GM19463 (cell line): ENCODE results near the gene IPCEF1.

ENCODE experiments used
- ATAC-seq: cut with Tn5 transposase; IDR thresholded peaks from one replicate; pipeline ENCODE4 v1.9.1; 2021; ENCODE audit warnings: mild to moderate bottlenecking, moderate library complexity; ENCODE audit not compliant: unreplicated experiment

The IPCEF1 gene

DNA sequence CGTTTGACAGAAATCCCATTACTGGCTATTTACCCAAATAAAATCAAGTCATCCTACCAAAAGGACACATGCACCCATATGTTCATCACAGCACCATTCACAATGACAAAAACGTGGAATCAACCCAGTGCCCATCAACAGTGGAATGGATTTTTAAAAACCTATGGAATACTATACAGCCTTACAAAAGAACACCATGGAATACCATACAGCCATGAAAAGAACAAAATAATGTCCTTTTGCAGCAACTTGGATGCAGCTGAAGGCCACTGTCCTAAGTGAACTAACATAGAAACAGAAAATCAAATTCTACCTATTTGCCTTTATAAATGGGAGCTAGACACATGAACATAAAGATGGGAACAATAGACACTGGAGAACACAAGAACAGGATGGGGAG lies 17.4 kb upstream of the IPCEF1 start:
- ATAC-seq, result no peak

DNA sequence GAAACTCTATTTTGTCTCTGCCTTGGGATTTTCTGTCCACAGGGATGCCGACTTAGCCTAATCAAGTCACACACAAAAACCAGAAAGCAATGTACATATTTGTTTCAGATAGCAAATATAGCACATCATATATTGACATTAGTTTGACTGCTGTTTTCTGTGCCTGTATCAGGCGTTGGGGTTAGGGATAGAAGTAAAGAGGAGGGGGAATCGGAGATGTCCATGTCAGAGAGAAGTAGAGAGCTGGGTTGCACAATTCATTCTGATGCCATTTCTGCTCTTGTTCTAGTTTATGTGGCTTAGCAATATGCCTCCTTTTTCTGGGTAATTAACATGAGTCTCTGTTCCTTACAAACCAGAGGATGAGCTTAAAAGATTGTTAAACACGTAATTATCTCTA lies 14.7 kb upstream of the IPCEF1 start:
- ATAC-seq, result no peak

GRCh38 chr6:154370545-154370944 lies 13.9 kb upstream of the IPCEF1 start:
- ATAC-seq, result peak; percentile 75

DNA sequence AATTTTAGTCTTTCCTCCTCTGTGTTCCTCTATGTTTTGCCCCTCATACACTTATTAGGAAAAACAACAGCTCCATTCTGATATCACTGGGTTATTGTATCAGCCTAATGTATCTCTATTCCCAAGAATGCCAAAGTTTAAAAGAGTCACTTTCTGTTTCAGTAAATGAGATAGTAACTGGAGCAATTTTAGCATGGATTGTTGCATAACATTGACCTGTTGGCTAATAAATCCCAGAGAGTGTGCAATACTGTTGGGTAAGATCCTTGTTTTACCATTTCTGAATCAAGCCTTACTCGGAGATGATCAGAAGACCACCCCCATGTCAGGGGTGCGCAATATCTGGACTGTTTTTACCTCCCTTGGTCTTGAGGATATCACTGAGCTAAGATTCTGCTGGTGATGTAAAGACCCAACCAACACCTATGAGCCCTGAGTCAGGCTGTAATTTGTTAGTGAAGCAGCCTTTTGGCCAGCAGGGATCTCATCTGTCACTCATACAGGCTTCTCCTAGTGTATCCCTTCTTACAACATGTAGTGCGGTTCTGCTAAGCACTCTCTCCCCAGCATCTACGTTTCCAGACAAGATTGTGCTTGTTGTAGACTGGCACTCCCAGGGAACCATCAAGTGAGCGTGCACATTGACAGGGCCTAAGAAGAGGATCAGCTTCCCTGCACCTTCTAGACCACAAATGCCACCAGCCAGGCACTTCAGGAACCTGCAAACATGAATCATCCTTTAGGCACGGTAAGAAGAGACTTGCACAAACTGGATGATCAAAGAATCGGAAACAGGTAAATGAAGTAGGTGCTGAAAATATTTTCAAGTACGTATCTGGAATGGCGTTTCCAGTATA lies 11.5 kb upstream of the IPCEF1 start:
- ATAC-seq, result no peak

- no peak for ATAC-seq
These were observed 10.7 kb upstream of the IPCEF1 start for GRCh38 chr6:154367336-154367735.

DNA sequence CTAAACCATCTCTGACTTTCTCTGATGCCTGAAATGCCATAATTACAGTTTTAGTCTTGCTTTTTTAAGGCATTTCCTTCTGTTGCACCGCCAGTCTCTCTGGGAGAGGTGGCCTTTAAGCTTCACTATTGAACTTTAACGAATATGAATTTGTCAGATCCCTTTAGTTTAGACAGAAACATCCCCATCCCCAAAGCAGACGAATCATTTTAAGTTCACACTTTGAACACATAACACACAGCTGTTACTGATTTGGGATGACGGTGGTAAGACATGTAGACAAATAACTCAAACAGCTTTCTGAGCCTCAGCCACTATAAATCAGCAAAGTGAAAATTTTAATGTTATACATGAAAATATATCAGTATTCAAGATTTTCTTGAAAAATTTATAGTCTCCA lies 7.2 kb upstream of the IPCEF1 start:
- ATAC-seq, result no peak

GRCh38 chr6:154361476-154361875 lies 4.9 kb upstream of the IPCEF1 start:
- no peak for ATAC-seq

DNA sequence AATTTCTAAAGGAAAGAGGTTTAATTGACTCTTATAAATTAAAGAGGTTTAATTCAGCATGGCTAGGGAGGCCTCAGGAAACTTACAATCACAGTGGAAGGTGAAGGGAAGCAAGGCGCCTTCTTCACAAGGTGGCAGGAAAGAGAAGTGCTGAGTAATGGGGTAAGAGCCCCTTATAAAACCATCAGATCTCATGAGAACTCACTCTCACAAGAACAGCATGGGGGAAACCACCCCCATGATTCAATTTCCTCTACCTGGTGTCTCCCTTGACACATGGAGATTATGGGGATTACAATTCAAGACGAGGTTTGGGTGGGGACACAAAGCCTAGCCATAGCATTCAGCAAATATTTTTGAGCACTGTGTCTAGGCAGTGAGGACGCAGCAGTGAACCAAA lies 3.9 kb upstream of the IPCEF1 start:
- no peak for ATAC-seq

GRCh38 chr6:154359679-154360078 lies 3.1 kb upstream of the IPCEF1 start:
- ATAC-seq, result no peak

GRCh38 chr6:154359161-154359574 lies 2.6 kb upstream of the IPCEF1 start:
- ATAC-seq, result peak; percentile 23

DNA sequence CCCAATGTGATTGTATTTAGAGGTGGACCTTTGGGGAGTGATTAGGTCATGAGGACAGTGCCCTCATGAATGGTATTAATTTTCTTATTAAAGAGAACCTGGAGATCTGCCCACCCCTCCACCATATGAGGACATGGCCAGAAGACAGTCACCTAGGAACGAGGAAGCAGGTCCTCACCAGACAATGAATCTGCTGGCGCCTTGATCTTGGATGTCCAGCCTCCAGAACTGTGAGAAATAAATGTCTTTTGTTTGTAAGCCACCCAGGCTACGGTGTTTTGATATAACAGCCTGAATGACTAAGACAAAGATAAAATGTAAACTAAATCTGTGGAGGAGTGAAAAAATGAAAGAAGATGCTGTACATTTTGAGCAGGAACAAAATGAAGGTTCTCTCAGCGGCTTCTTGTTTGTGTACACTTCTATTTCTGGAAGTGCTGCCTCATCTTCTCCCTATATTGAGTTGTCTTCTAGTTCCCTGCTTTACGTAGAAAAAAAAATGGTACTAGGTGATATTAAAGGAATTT lies 1.5 kb upstream of the IPCEF1 start:
- no peak for ATAC-seq

DNA sequence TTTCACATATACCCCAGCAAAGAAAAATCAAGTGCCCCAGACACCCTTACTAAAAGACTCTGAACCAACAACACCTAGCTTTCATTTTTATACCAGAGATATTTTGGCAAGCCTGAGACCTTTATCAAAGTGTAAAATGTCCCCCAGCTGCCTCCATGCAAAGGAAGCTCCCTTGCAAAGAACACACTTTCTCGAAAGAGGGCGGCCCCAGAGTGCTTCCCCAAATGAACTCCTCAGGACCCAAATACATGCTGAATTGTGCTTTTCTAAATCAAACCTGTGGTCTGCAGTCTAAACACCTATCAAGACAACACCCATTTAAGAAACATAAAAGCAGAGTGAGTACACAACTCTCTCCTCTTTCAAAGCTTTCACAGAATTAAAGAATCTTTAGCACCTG lies 490 bp downstream of the IPCEF1 start:
- ATAC-seq, result no peak

DNA sequence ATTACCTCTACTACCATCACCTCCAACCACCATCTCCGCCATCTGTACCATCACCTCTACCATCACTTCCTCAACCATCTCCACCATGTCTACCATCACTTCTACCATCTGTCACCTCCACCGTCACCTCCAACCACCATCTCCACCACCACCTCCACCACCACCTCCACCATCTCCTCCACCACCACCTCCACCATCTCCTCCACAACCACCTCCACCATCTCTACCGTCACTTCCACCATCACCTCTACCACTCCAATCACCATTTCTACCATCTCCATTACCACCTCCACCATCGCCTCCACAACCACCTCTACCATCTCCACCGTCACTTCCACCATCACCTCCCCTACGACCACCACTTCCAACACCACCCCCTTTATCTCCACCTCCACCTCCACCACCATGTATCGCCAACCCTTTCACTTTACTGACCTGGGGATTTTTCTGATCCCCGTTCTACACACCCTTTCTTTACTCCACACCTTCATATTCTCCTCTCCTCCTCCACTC lies 2.3 kb downstream of the IPCEF1 start:
- no peak for ATAC-seq

GRCh38 chr6:154353626-154354025 lies 3.0 kb downstream of the IPCEF1 start:
- ATAC-seq, result no peak

GRCh38 chr6:154352898-154353585 lies 3.6 kb downstream of the IPCEF1 start:
- ATAC-seq, result peak; percentile 46

DNA sequence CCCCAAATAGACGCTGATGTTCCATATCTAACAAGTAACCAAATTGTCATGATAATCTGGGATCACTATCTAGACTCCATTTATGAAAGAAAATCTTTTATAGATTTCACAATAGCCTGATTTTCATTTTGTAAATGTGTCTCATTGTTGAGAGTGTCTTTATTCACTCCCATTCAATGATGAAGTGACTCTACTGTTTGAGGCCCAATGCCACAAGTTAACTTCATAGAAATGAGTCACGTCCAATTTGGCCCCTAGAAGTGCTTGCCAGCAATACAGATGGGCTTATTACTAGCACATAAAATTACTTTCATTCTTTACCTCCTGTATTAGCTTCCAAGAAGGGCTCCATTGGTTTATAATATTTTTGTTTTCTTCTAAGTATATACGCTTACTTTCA lies 6.3 kb downstream of the IPCEF1 start:
- ATAC-seq, result no peak

- no peak for ATAC-seq
These were observed 8.6 kb downstream of the IPCEF1 start for GRCh38 chr6:154347981-154348380.

- ATAC-seq, result no peak
These were observed 10.8 kb downstream of the IPCEF1 start for GRCh38 chr6:154345811-154346210.

DNA sequence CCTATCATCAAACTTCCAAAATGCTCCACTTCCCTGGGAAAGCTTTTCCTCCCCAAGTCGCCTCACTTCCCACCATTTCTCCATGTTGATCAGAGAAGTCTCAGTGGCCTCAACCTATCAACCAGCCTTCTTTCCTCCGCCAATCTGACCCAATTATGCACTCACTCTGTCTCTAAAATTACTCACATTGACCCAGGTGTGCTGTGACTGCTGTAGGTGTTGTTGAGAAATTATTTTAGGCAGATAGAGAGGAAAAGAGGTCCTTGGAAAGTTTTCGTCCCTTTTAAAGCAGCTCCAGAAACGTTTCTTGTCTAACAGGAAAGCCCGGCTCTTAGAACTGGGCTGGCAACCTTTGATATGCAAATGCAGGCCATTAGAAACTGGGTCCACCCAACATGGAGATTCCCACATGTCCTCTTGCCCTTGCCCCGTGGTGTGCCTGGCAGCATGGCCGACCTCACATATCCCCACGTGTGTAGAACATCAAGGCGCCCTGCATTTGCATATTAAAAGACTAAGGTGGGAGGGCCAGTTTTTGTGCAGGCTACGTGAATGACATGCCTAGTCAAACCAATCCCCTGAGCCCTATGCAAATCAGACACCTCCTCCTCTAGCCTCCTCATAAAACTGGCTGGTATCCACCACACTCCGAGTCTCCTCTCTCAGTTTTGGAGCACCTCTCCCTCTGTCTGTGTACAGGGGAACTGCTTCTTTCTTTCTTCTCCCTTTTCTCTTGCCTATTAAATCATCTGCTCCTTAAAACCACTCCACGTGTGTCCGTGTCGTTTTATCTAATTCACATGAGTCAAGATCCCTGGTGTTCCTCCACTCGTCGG lies 12.9 kb downstream of the IPCEF1 start:
- no peak for ATAC-seq

DNA sequence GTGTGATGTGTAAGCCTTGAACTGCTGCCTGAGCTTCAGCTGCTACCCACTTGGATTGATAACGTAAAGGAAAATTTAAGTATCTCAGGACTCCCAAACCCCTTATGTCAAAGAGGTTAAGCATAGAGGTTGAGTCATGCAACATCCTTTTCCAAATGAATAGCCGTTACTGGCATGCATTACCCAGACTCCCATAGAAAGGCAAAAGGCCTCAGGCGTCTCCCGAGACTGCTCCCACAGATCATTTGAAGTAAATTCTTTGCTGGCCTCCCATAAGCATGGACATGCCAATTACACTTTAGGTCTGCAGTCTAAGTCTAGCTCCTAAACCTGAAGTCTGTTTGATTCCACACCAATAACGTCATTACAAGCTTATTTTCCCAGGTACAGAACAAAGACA lies 14.7 kb downstream of the IPCEF1 start:
- no peak for ATAC-seq

DNA sequence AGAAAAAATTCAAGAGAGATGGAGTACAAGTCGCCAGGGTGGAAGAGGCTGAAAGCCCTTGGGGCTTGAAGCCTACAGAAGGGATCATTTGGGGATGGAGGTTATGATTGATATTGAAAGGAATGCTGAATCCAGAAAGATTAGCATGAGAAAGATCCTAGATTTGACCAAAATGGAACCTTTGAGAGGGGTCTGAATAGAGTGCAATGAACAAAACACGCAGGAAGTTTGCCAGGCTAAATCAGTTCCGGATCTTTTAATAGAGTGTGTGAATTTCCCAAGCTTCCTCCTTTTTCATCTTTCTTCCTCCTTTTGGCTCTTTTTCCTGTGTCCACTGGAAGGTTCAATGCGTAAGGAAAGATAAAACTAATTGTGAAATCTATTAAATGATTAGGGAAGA lies 15.3 kb downstream of the IPCEF1 start:
- ATAC-seq, result no peak
